GM12878 (cell line): ENCODE data around the gene B3GNT7. TPM values are rescaled to one million over a fixed set of nuclear protein-coding genes. Genes with fewer than 3 reads are reported as not detected.

ENCODE experiments used
- BCLAF1 ChIP-seq: fragments of 450-650 bp; IDR thresholded peaks from 2 replicates; pipeline ENCODE4 v1.6.1; 2017; ENCODE audit warnings: antibody characterized with exemption, mild to moderate bottlenecking, moderate library complexity
- CHD1 ChIP-seq: IDR thresholded peaks from 2 replicates; pipeline ENCODE4 v1.6.1; 2012; ENCODE audit warnings: low read depth, low read length, improper control_type of control experiment
- CUX1 ChIP-seq: IDR thresholded peaks from 2 replicates; pipeline ENCODE4 v1.6.1; 2012; ENCODE audit warnings: improper control_type of control experiment, low read depth, low read length; ENCODE audit not compliant: insufficient replicate concordance
- E2F8 ChIP-seq: fragments of 450-650 bp; IDR thresholded peaks from 2 replicates; pipeline ENCODE4 v1.6.1; 2018; ENCODE audit warnings: mild to moderate bottlenecking, low read depth, moderate library complexity; ENCODE audit not compliant: partially characterized antibody
- POLR2A ChIP-seq: IDR thresholded peaks from 2 replicates; pipeline ENCODE4 v1.6.1; 2011; ENCODE audit warnings: low read depth, mild to moderate bottlenecking, low read length
- PRDM15 ChIP-seq: fragments of 450-650 bp; formaldehyde crosslinking; IDR thresholded peaks from 2 replicates; pipeline ENCODE4 v1.4.0; 2020; ENCODE audit warnings: mild to moderate bottlenecking, moderate library complexity
- SIX5 ChIP-seq: IDR thresholded peaks from 2 replicates; pipeline ENCODE4 v1.6.1; 2011; ENCODE audit warnings: mild to moderate bottlenecking, low read depth, low read length, moderate library complexity; ENCODE audit not compliant: severe bottlenecking
- SKIL ChIP-seq: fragments of 450-650 bp; IDR thresholded peaks from 2 replicates; pipeline ENCODE4 v1.6.1; 2017; ENCODE audit warnings: mild to moderate bottlenecking, low read depth, inconsistent platforms; ENCODE audit not compliant: poor library complexity, severe bottlenecking
- SMAD1 ChIP-seq: fragments of 450-650 bp; IDR thresholded peaks from 2 replicates; pipeline ENCODE4 v1.6.1; 2018; ENCODE audit warnings: mild to moderate bottlenecking, low read depth; ENCODE audit not compliant: partially characterized antibody
- YBX1 ChIP-seq: fragments of 450-650 bp; IDR thresholded peaks from 2 replicates; pipeline ENCODE4 v1.6.1; 2016; ENCODE audit warnings: antibody characterized with exemption
- polyA plus RNA-seq, 11 experiments: library from polyadenylated mRNA; depleted of rRNA in 4 of 11; unstranded in 6 of 11; stranded (reverse) in 5 of 11; fragments of >200 nt; fragmentation: Nextera tagmentation in 4 of 11; fragmentation: Illumina TruSeq in 1 of 11; extraction: Ambion mirVana in 4 of 11; extraction: Trizol in 1 of 11; gene quantifications; 1 replicate in 1 of 11; 2 replicates in 10 of 11; pipeline versions ENCODE4 v1.2.1 to v1.2.3, GENCODE V29; 2011 to 2016; ENCODE audit warnings: inconsistent platforms in 2 of 11, missing spikeins in 2 of 11, low read depth in 1 of 11
- total RNA-seq, 4 experiments: library from RNA; depleted of rRNA in 3 of 4; stranded (reverse); fragments of >200 nt in 3 of 4; fragmentation: Illumina TruSeq in 1 of 4; extraction: Trizol in 1 of 4; gene quantifications; 2 replicates each; pipeline versions ENCODE4 v1.2.1 to v1.2.3, GENCODE V29; 2013 to 2021

B3GNT7 gene
- total and polyA plus RNA-seq, 10 of the 15 experiments (the other 5 are each of a cell fraction or from before 2014, with no cell fraction given), result 0.91 to 12.6 (median 3.7) TPM

- TF ChIP-seq SKIL, result no peak
- TF ChIP-seq SMAD1, result no peak
- no peak for TF ChIP-seq YBX1
- no peak for TF ChIP-seq BCLAF1
- TF ChIP-seq CHD1, result no peak
- no peak for TF ChIP-seq E2F8
- no peak for TF ChIP-seq CUX1
- no peak for TF ChIP-seq POLR2A
- TF ChIP-seq SIX5, result no peak
- TF ChIP-seq PRDM15 (CRISPR knock-in tag), result no peak
Measured at GRCh38 chr2:231382116-231382515, 13.4 kb upstream of the B3GNT7 start (continued).
